Stimulated activated CD4-positive, alpha-beta T cell treated with anti-CD3 and anti-CD28 coated beads, TNF-alpha, amount 100 ng/mL, for 4 hours (primary cell): ENCODE results near the gene FFAR3.
"Not testable (repeated sequence)": the region's sequence is repeated elsewhere in the genome, so short reads cannot be mapped to it uniquely, and the experiment has no call there.

Experiments used
- DNase-seq, 3 experiments: peaks; one replicate each; pipeline ENCODE4 v3.0.0-alpha.2; 2020; ENCODE audit warnings: low read depth in 3 of 3

The FFAR3 gene

DNA sequence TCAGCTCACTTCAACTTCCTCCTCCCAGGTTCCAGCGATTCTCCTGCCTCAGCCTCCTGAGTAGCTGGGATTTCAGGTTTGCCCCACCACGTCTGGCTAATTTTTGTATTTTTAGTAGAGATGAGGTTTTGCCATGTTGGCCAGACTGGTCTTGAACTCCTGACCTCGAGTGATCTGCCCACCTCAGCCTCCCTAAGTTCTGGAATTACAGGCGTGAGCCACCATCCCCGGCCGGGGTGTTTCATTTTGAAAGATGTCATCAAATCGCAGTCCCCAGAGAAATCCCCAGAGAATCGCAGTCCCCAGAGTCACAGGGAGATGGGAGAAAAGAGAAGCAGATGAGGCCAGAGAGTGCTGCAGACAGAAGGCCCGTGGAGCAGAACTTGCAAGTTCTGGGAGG, 43.2 kb downstream of the FFAR3 start:
- DNase-seq, result not testable (repeated sequence)

- no peak for DNase-seq
These were observed 45.0 kb downstream of the FFAR3 start for GRCh38 chr19:35403116-35403760.

DNA sequence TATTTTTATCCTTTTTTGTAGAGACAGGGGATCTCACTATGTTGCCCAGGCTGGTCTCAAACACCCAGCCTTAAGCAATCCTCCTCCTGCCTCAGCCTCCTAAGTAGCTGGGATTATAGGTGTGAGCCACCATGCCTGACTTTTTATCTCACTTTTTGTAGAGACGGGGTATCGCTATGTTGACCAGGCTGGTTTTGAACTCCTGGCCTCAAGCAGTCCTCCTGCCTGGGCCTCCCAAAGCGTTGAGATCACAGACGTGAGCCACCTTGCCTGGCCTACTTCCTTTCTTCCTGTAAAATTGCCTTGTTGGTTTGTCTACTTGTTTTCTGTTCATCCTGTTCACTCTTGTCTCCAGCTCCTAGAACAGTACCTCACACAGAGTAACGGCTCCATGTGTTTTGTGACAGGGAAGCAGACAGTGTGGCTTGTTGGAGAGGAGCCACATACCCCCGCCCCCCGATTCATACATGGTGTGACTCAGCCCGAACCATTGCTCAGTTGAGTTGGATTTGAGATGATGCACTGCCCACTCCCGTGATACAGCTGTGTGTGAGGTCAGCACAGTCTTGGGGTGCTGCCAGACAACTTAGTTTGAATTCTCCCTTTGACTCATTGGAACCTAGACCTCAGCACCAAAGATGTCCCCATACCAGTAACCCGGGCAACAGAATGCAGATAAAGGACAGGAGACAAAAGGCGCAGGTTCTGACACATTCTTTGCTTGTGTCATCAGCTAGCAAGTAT, 46.8 kb downstream of the FFAR3 start:
- DNase-seq, result no peak

DNA sequence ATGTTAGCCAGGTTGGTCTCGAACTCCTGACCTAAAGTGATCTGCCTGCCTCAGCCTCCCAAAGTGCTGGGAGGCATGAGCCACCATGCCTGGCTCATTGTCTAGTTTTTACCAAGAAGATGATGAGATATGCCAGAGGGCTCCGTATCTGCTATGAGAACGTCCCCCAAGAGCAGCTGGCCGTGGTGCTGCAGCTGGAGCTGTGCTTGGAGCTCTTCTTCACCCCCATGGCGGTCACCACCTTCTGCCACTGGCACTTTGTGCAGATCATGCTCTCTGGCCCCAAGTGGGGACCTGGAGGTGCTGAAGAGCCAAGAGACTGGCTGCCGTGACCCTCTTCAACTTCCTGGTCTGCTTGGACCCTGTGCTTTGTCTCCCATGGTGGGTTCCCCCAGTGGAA, 49.4 kb downstream of the FFAR3 start:
- no peak for DNase-seq

- no peak for DNase-seq
These were observed 50.3 kb downstream of the FFAR3 start for GRCh38 chr19:35408284-35409171.

DNA sequence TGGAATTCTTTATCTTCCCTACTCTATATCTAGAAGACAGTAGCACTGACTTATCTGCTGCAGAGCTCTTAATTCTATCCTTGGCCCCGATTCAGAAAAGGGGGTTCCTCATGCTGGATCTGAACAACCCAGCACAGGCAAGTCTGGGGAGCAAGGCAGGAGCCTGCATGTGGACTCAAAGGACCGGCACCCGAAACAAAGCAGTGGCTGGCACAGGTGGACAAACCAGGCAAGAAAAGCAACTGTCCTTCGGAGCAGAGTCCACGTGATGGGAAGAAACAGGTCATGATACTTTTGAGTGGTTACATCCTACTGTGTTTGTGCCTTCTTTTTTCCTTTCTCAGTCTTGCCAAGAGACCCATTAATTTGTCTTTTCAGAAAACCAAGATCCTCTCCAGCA, 50.9 kb downstream of the FFAR3 start:
- no peak for DNase-seq
